GM23338 (cell line): ENCODE data around the gene TIMM10. TPM values are rescaled to one million over a fixed set of nuclear protein-coding genes. Genes with fewer than 3 reads are reported as not detected.
A peak's percentile ranks its signal among the peaks of the same experiment; 100 is the strongest.

Experiments used
- ATAC-seq: fragments of 200-7000 bp; cut with Tn5 transposase; 3 replicates; pipeline ENCODE4 v1.9.1; 2020
- DNase-seq: peaks from one replicate; pipeline ENCODE4 v3.0.0-alpha.2; 2015; ENCODE audit warnings: low spot score
- H2AFZ ChIP-seq: fragments of 200-600 bp; sonication (generic); 2 replicates; pipeline ENCODE4 v1.8.0; 2016; ENCODE audit warnings: antibody characterized with exemption, mild to moderate bottlenecking, moderate library complexity
- H3F3A ChIP-seq: fragments of 200-600 bp; sonication (generic); replicated peaks from 2 replicates; pipeline ENCODE4 v1.8.0; 2017; ENCODE audit warnings: antibody characterized with exemption, mixed run types, low read depth
- H3K27ac ChIP-seq: fragments of 200-600 bp; sonication (generic); 2 replicates; pipeline ENCODE4 v1.6.1; 2016; ENCODE audit warnings: low read depth
- H3K27me3 ChIP-seq: fragments of 200-600 bp; sonication (generic); 2 replicates; pipeline ENCODE4 v1.8.0; 2016; ENCODE audit warnings: mild to moderate bottlenecking, mixed run types, moderate library complexity; ENCODE audit not compliant: insufficient read depth
- H3K36me3 ChIP-seq: fragments of 200-600 bp; sonication (generic); 2 replicates; pipeline ENCODE4 v1.8.0; 2016; ENCODE audit warnings: mild to moderate bottlenecking; ENCODE audit not compliant: insufficient read depth
- H3K4me1 ChIP-seq: fragments of 200-600 bp; sonication (generic); 2 replicates; pipeline ENCODE4 v1.8.0; 2016; ENCODE audit warnings: mild to moderate bottlenecking, moderate library complexity; ENCODE audit not compliant: insufficient read depth
- H3K4me2 ChIP-seq: fragments of 200-600 bp; sonication (generic); 2 replicates; pipeline ENCODE4 v1.7.1; 2017; ENCODE audit warnings: mixed run types
- H3K4me3 ChIP-seq: fragments of 200-600 bp; sonication (generic); 2 replicates; pipeline ENCODE4 v1.6.1; 2016; ENCODE audit warnings: mixed run types
- H3K79me2 ChIP-seq: fragments of 200-600 bp; sonication (generic); replicated peaks from 2 replicates; pipeline ENCODE4 v1.8.0; 2017; ENCODE audit warnings: mild to moderate bottlenecking; ENCODE audit not compliant: insufficient read depth
- H3K9me2 ChIP-seq: fragments of 200-600 bp; sonication (generic); 2 replicates; pipeline ENCODE4 v1.8.0; 2017; ENCODE audit not compliant: insufficient read depth
- H4K20me1 ChIP-seq: fragments of 200-600 bp; sonication (generic); replicated peaks from 2 replicates; pipeline ENCODE4 v1.8.0; 2017; ENCODE audit warnings: mild to moderate bottlenecking; ENCODE audit not compliant: insufficient read depth
- H3K27ac Mint-ChIP-seq: 2 replicates; pipeline ENCODE4 v1.8.0; 2020; ENCODE audit warnings: inconsistent platforms, mild to moderate bottlenecking, moderate library complexity, mixed read lengths
- H3K27me3 Mint-ChIP-seq: 3 replicates; pipeline ENCODE4 v1.8.0; 2022; ENCODE audit warnings: low read depth, mild to moderate bottlenecking, moderate library complexity, mixed read lengths, inconsistent platforms; ENCODE audit not compliant: insufficient read depth, poor library complexity
- H3K36me3 Mint-ChIP-seq: 3 replicates; pipeline ENCODE4 v1.8.0; 2021; ENCODE audit warnings: low read depth, mild to moderate bottlenecking, inconsistent platforms, moderate library complexity, mixed read lengths
- H3K4me1 Mint-ChIP-seq: 3 replicates; pipeline ENCODE4 v1.8.0; 2020; ENCODE audit warnings: mild to moderate bottlenecking, inconsistent platforms, mixed read lengths
- H3K4me3 Mint-ChIP-seq: 3 replicates; pipeline ENCODE4 v1.8.0; 2021; ENCODE audit warnings: moderate library complexity, mild to moderate bottlenecking, inconsistent platforms, mixed read lengths
- H3K9me3 Mint-ChIP-seq: 3 replicates; pipeline ENCODE4 v1.8.0; 2020; ENCODE audit warnings: moderate library complexity, mild to moderate bottlenecking, inconsistent platforms, mixed read lengths
- CREB1 ChIP-seq: fragments of 250-450 bp; sonication (Bioruptor Pico); IDR thresholded peaks from 2 replicates; pipeline ENCODE4 v1.5.0; 2020; ENCODE audit warnings: low read depth, mild to moderate bottlenecking, moderate library complexity
- EZH2 ChIP-seq: fragments of 200-600 bp; sonication (generic); IDR thresholded peaks from one replicate; pipeline ENCODE4 v1.8.0; 2017; ENCODE audit warnings: antibody characterized with exemption, mild to moderate bottlenecking, low read depth; ENCODE audit not compliant: unreplicated experiment
- EZH2phosphoT487 ChIP-seq: fragments of 200-600 bp; sonication (generic); IDR thresholded peaks from one replicate; pipeline ENCODE4 v1.8.1; 2018; ENCODE audit warnings: antibody characterized with exemption; ENCODE audit not compliant: unreplicated experiment
- JUNB ChIP-seq: IDR thresholded peaks from one replicate; pipeline ENCODE4 v1.6.1; 2016; ENCODE audit warnings: antibody characterized with exemption; ENCODE audit not compliant: unreplicated experiment
- NANOG ChIP-seq: IDR thresholded peaks from 2 replicates; pipeline ENCODE4 v1.6.1; 2016; ENCODE audit warnings: antibody characterized with exemption, borderline replicate concordance
- POLR2AphosphoS5 ChIP-seq: IDR thresholded peaks from 2 replicates; pipeline ENCODE4 v1.6.1; 2016; ENCODE audit warnings: antibody characterized with exemption, low read depth
- STAT1 ChIP-seq: IDR thresholded peaks from one replicate; pipeline ENCODE4 v1.6.1; 2016; ENCODE audit warnings: antibody characterized with exemption; ENCODE audit not compliant: unreplicated experiment
- ZNF114 ChIP-seq: fragments of 250-450 bp; sonication (Bioruptor Pico); IDR thresholded peaks from 2 replicates; pipeline ENCODE4 v1.5.0; 2020; ENCODE audit warnings: mild to moderate bottlenecking, moderate library complexity
- ZNF331 ChIP-seq: fragments of 250-450 bp; sonication (Bioruptor Pico); IDR thresholded peaks from 2 replicates; pipeline ENCODE4 v1.5.0; 2020; ENCODE audit warnings: low read depth, mild to moderate bottlenecking, moderate library complexity
- polyA plus RNA-seq: library from polyadenylated mRNA; unstranded; fragments of >200 nt; fragmentation: Nextera tagmentation; extraction: Ambion mirVana; gene quantifications from 2 replicates; pipeline ENCODE4 v1.2.1, GENCODE V29; 2016
- total RNA-seq: library from RNA; depleted of rRNA; stranded (reverse); fragments of >200 nt; shearing (Covaris generic); gene quantifications from 2 replicates; pipeline ENCODE4 v1.2.3, GENCODE V29; 2014
- TF ChIP-seq, protein P1 (sequence below): fragments of 250-450 bp; sonication (Bioruptor Pico); IDR thresholded peaks from 2 replicates; pipeline ENCODE4 v1.5.0; 2020; ENCODE audit warnings: mild to moderate bottlenecking, moderate library complexity
- TF ChIP-seq, protein P2 (sequence below), 2 experiments: fragments of 200-600 bp in 1 of 2; sonication (generic) in 1 of 2; conservative IDR thresholded peaks; 2 replicates each; pipeline versions ENCODE4 v1.5.1 to v1.6.1; 2016 to 2017; ENCODE audit warnings: antibody characterized with exemption in 2 of 2, low read depth in 2 of 2, mild to moderate bottlenecking in 2 of 2, moderate library complexity in 1 of 2
- TF ChIP-seq, protein P3 (sequence below): IDR thresholded peaks from 2 replicates; pipeline ENCODE4 v1.6.1; 2016; ENCODE audit warnings: antibody characterized with exemption
- TF ChIP-seq, protein P4 (sequence below): IDR thresholded peaks from one replicate; pipeline ENCODE4 v1.6.1; 2018; ENCODE audit warnings: antibody characterized with exemption; ENCODE audit not compliant: unreplicated experiment

TIMM10 gene
- total and polyA plus RNA-seq, 2 experiments from 2014 or later = 59.1 to 194 TPM

DNA sequence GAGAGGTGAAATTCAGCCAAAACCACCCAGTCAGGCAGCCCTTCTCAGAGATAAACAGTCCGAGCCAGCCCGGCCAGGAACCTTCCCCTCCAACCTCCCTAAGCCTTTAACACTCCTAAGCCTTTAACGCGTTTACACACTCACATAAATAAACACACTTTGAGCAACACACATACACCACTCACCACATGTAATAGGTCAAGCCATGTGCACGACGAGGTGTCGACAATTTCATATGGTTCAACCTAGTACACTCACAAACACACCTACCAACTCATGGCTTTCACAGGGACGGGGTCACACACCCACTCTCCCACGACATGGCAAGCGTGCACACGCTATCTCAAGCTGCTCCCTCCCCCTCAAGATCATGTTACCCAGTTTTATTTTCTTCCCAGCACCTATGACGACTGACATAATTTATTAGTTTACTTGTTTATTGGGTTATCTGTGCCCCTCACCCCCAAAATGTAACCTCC lies 30.5 kb downstream of the TIMM10 start:
- H3K9me2 ChIP-seq = no peaks in the 10 kb centered on the region
- Mint-ChIP-seq H3K4me3 (peak overlapping the region; percentile 61), H3K27me3 (peaks cover 16% of the 10 kb centered on the region), H3K4me1 (peaks cover 58% of the 10 kb centered on the region), H3K36me3 (peaks cover 66% of the 10 kb centered on the region), H3K9me3 (no peaks in the 10 kb centered on the region), H3K27ac (peak overlapping the region; percentile 85)
- peaks cover 9% of the 10 kb centered on the region for H4K20me1 ChIP-seq
- H3K36me3 ChIP-seq = peaks cover 5% of the 10 kb centered on the region; the same call in 1 of the 2 replicates
- no peak overlapping the region for H2AFZ ChIP-seq
- TF ChIP-seq NANOG (no peak), CREB1 (CRISPR knock-in tag) (no peak), EZH2phosphoT487 (no peak), ZNF331 (CRISPR knock-in tag) (no peak), JUNB (no peak), EZH2 (no peak), POLR2AphosphoS5 (no peak), STAT1 (no peak), ZNF114 (CRISPR knock-in tag) (no peak)
- TF ChIP-seq, protein P1, sequence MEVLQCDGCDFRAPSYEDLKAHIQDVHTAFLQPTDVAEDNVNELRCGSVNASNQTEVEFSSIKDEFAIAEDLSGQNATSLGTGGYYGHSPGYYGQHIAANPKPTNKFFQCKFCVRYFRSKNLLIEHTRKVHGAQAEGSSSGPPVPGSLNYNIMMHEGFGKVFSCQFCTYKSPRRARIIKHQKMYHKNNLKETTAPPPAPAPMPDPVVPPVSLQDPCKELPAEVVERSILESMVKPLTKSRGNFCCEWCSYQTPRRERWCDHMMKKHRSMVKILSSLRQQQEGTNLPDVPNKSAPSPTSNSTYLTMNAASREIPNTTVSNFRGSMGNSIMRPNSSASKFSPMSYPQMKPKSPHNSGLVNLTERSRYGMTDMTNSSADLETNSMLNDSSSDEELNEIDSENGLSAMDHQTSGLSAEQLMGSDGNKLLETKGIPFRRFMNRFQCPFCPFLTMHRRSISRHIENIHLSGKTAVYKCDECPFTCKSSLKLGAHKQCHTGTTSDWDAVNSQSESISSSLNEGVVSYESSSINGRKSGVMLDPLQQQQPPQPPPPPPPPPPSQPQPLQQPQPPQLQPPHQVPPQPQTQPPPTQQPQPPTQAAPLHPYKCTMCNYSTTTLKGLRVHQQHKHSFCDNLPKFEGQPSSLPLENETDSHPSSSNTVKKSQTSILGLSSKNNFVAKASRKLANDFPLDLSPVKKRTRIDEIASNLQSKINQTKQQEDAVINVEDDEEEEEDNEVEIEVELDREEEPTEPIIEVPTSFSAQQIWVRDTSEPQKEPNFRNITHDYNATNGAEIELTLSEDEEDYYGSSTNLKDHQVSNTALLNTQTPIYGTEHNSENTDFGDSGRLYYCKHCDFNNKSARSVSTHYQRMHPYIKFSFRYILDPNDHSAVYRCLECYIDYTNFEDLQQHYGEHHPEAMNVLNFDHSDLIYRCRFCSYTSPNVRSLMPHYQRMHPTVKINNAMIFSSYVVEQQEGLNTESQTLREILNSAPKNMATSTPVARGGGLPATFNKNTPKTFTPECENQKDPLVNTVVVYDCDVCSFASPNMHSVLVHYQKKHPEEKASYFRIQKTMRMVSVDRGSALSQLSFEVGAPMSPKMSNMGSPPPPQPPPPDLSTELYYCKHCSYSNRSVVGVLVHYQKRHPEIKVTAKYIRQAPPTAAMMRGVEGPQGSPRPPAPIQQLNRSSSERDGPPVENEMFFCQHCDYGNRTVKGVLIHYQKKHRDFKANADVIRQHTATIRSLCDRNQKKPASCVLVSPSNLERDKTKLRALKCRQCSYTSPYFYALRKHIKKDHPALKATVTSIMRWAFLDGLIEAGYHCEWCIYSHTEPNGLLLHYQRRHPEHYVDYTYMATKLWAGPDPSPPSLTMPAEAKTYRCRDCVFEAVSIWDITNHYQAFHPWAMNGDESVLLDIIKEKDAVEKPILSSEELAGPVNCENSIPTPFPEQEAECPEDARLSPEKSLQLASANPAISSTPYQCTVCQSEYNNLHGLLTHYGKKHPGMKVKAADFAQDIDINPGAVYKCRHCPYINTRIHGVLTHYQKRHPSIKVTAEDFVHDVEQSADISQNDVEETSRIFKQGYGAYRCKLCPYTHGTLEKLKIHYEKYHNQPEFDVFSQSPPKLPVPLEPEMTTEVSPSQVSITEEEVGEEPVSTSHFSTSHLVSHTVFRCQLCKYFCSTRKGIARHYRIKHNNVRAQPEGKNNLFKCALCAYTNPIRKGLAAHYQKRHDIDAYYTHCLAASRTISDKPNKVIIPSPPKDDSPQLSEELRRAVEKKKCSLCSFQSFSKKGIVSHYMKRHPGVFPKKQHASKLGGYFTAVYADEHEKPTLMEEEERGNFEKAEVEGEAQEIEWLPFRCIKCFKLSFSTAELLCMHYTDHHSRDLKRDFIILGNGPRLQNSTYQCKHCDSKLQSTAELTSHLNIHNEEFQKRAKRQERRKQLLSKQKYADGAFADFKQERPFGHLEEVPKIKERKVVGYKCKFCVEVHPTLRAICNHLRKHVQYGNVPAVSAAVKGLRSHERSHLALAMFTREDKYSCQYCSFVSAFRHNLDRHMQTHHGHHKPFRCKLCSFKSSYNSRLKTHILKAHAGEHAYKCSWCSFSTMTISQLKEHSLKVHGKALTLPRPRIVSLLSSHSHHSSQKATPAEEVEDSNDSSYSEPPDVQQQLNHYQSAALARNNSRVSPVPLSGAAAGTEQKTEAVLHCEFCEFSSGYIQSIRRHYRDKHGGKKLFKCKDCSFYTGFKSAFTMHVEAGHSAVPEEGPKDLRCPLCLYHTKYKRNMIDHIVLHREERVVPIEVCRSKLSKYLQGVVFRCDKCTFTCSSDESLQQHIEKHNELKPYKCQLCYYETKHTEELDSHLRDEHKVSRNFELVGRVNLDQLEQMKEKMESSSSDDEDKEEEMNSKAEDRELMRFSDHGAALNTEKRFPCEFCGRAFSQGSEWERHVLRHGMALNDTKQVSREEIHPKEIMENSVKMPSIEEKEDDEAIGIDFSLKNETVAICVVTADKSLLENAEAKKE (CRISPR knock-in tag) = no peak
- TF ChIP-seq, protein P2, sequence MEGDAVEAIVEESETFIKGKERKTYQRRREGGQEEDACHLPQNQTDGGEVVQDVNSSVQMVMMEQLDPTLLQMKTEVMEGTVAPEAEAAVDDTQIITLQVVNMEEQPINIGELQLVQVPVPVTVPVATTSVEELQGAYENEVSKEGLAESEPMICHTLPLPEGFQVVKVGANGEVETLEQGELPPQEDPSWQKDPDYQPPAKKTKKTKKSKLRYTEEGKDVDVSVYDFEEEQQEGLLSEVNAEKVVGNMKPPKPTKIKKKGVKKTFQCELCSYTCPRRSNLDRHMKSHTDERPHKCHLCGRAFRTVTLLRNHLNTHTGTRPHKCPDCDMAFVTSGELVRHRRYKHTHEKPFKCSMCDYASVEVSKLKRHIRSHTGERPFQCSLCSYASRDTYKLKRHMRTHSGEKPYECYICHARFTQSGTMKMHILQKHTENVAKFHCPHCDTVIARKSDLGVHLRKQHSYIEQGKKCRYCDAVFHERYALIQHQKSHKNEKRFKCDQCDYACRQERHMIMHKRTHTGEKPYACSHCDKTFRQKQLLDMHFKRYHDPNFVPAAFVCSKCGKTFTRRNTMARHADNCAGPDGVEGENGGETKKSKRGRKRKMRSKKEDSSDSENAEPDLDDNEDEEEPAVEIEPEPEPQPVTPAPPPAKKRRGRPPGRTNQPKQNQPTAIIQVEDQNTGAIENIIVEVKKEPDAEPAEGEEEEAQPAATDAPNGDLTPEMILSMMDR (conservative IDR thresholded peaks at IDR 0.05; ENCODE audit: low read depth in 2 of 2) = no peak
- TF ChIP-seq, protein P3, sequence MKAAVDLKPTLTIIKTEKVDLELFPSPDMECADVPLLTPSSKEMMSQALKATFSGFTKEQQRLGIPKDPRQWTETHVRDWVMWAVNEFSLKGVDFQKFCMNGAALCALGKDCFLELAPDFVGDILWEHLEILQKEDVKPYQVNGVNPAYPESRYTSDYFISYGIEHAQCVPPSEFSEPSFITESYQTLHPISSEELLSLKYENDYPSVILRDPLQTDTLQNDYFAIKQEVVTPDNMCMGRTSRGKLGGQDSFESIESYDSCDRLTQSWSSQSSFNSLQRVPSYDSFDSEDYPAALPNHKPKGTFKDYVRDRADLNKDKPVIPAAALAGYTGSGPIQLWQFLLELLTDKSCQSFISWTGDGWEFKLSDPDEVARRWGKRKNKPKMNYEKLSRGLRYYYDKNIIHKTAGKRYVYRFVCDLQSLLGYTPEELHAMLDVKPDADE = no peak
- TF ChIP-seq, protein P4, sequence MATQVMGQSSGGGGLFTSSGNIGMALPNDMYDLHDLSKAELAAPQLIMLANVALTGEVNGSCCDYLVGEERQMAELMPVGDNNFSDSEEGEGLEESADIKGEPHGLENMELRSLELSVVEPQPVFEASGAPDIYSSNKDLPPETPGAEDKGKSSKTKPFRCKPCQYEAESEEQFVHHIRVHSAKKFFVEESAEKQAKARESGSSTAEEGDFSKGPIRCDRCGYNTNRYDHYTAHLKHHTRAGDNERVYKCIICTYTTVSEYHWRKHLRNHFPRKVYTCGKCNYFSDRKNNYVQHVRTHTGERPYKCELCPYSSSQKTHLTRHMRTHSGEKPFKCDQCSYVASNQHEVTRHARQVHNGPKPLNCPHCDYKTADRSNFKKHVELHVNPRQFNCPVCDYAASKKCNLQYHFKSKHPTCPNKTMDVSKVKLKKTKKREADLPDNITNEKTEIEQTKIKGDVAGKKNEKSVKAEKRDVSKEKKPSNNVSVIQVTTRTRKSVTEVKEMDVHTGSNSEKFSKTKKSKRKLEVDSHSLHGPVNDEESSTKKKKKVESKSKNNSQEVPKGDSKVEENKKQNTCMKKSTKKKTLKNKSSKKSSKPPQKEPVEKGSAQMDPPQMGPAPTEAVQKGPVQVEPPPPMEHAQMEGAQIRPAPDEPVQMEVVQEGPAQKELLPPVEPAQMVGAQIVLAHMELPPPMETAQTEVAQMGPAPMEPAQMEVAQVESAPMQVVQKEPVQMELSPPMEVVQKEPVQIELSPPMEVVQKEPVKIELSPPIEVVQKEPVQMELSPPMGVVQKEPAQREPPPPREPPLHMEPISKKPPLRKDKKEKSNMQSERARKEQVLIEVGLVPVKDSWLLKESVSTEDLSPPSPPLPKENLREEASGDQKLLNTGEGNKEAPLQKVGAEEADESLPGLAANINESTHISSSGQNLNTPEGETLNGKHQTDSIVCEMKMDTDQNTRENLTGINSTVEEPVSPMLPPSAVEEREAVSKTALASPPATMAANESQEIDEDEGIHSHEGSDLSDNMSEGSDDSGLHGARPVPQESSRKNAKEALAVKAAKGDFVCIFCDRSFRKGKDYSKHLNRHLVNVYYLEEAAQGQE = no peak
- H3K27me3 ChIP-seq = no peaks in the 10 kb centered on the region
- peaks cover 14% of the 10 kb centered on the region for H3F3A ChIP-seq
- peaks cover 19% of the 10 kb centered on the region; the same call in 1 of the 2 replicates for H3K79me2 ChIP-seq
- peaks cover 31% of the 10 kb centered on the region for H3K4me1 ChIP-seq
- peak overlapping the region; percentile 42 for H3K4me3 ChIP-seq
- H3K4me2 ChIP-seq = peak overlapping the region; percentile 87
- DNase-seq (no peak), ATAC-seq (no peak)
- H3K27ac ChIP-seq = peak overlapping the region; percentile 83
